ENCODE results near the gene DDX46.

DNA sequence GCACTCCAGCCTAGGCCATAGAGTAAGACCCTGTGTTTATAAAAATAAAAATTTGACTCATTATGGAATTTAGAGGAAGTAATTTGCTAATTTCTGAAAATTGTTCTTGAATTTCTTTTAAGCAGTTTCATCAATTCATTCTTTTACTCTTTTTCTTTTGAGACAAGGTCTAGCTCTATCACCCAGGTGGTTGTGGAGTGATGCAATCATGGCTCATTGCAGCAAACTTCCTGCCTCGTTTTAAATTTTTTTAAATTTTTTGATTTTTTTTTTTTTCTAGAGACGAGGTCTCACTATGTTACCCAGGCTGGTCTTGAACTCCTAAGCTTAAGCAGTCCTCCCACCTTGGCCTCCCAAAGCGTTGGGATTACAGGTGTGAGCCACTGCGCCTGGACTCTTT lies 23.3 kb upstream of the DDX46 start:
- TF ChIP-seq RAD21 (conservative IDR thresholded peaks at IDR 0.05) (no peak), POLR2AphosphoS5 (IDR thresholded peaks at IDR 0.05) (no peak), EZH2 (IDR thresholded peaks at IDR 0.05; ENCODE audit: borderline replicate concordance, insufficient read depth, low read length, poor library complexity, severe bottlenecking) (no peak), MXI1 (conservative IDR thresholded peaks at IDR 0.05; ENCODE audit: poor library complexity, severe bottlenecking) (no peak), EP300 (conservative IDR thresholded peaks at IDR 0.05; ENCODE audit: poor library complexity, severe bottlenecking) (no peak), TAF1 (IDR thresholded peaks at IDR 0.05; ENCODE audit: low read depth) (no peak), SMC3 (conservative IDR thresholded peaks at IDR 0.05; ENCODE audit: poor library complexity) (no peak)
- TF ChIP-seq, protein P1, sequence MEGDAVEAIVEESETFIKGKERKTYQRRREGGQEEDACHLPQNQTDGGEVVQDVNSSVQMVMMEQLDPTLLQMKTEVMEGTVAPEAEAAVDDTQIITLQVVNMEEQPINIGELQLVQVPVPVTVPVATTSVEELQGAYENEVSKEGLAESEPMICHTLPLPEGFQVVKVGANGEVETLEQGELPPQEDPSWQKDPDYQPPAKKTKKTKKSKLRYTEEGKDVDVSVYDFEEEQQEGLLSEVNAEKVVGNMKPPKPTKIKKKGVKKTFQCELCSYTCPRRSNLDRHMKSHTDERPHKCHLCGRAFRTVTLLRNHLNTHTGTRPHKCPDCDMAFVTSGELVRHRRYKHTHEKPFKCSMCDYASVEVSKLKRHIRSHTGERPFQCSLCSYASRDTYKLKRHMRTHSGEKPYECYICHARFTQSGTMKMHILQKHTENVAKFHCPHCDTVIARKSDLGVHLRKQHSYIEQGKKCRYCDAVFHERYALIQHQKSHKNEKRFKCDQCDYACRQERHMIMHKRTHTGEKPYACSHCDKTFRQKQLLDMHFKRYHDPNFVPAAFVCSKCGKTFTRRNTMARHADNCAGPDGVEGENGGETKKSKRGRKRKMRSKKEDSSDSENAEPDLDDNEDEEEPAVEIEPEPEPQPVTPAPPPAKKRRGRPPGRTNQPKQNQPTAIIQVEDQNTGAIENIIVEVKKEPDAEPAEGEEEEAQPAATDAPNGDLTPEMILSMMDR (IDR thresholded peaks at IDR 0.05; ENCODE audit: poor library complexity, severe bottlenecking), result no peak
- TF ChIP-seq, protein P2, sequence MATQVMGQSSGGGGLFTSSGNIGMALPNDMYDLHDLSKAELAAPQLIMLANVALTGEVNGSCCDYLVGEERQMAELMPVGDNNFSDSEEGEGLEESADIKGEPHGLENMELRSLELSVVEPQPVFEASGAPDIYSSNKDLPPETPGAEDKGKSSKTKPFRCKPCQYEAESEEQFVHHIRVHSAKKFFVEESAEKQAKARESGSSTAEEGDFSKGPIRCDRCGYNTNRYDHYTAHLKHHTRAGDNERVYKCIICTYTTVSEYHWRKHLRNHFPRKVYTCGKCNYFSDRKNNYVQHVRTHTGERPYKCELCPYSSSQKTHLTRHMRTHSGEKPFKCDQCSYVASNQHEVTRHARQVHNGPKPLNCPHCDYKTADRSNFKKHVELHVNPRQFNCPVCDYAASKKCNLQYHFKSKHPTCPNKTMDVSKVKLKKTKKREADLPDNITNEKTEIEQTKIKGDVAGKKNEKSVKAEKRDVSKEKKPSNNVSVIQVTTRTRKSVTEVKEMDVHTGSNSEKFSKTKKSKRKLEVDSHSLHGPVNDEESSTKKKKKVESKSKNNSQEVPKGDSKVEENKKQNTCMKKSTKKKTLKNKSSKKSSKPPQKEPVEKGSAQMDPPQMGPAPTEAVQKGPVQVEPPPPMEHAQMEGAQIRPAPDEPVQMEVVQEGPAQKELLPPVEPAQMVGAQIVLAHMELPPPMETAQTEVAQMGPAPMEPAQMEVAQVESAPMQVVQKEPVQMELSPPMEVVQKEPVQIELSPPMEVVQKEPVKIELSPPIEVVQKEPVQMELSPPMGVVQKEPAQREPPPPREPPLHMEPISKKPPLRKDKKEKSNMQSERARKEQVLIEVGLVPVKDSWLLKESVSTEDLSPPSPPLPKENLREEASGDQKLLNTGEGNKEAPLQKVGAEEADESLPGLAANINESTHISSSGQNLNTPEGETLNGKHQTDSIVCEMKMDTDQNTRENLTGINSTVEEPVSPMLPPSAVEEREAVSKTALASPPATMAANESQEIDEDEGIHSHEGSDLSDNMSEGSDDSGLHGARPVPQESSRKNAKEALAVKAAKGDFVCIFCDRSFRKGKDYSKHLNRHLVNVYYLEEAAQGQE (IDR thresholded peaks at IDR 0.05; ENCODE audit: borderline replicate concordance), result no peak
